Endothelial cell of umbilical vein (primary cell): Measurements from ENCODE around the gene LAMC1. TPM values are rescaled to one million over a fixed set of nuclear protein-coding genes. Genes with fewer than 3 reads are reported as not detected.

Experiments
- BruUV-seq: library from RNA; stranded (reverse); fragments of 400-500 nt; replicated peaks from 2 replicates; lab custom pipeline; 2021; lab: Mats Ljungman, UMichigan
- CTCF ChIA-PET: fragments of 300-600, 350-600 bp; sonication (Branson Sonifier 250); formaldehyde crosslinking; loops from one replicate; lab custom pipeline; 2021; ENCODE audit warnings: antibody characterized with exemption, inconsistent platforms; lab: Charles Lee
- POLR2A ChIA-PET: fragments of 300-600, 350-600 bp; sonication (Branson Sonifier 250); formaldehyde crosslinking; loops from one replicate; lab custom pipeline; 2021; ENCODE audit warnings: antibody characterized with exemption, inconsistent platforms; lab: Charles Lee
- DNase-seq: peaks from one replicate; pipeline ENCODE4 v3.0.0-alpha.2; 2011; ENCODE audit warnings: low read depth, low spot score
- FAIRE-seq: peaks from 2 replicates; lab custom pipeline; 2011; peaks lifted over from hg19 to GRCh38; lab: Jason Lieb, UNC
- H2AFZ ChIP-seq: 2 replicates; pipeline ENCODE4 v1.6.0; 2012; ENCODE audit warnings: low read depth, low read length, control low read depth, inconsistent platforms
- H3K27ac ChIP-seq: 2 replicates; pipeline ENCODE4 v1.5.1; 2011; ENCODE audit warnings: low read depth, mild to moderate bottlenecking, control low read depth, low read length, moderate library complexity; ENCODE audit not compliant: insufficient read depth
- H3K27me3 ChIP-seq, 2 experiments: 2 replicates each; pipeline versions ENCODE4 v1.6.0 to v1.6.1; 2011; ENCODE audit warnings: low read length in 2 of 2, mixed read lengths in 1 of 2; ENCODE audit not compliant: control insufficient read depth in 2 of 2, insufficient read depth in 2 of 2
- H3K36me3 ChIP-seq, 2 experiments: 2 replicates in 1 of 2; 3 replicates in 1 of 2; pipeline ENCODE4 v1.5.1; 2011; ENCODE audit warnings: low read length in 2 of 2, mild to moderate bottlenecking in 1 of 2, moderate library complexity in 1 of 2; ENCODE audit not compliant: control insufficient read depth in 2 of 2, insufficient read depth in 2 of 2; ENCODE audit errors: extremely low read depth in 1 of 2
- H3K4me1 ChIP-seq: 3 replicates; pipeline ENCODE4 v1.5.1; 2011; ENCODE audit warnings: mild to moderate bottlenecking, low read length; ENCODE audit not compliant: control insufficient read depth, insufficient read depth; ENCODE audit errors: extremely low read depth
- H3K4me2 ChIP-seq: 2 replicates; pipeline ENCODE4 v1.6.1; 2011; ENCODE audit warnings: low read length, control low read depth, mixed read lengths; ENCODE audit not compliant: insufficient read depth
- H3K4me3 ChIP-seq, 3 experiments: fragments of 200-600 bp in 1 of 3; sonication (generic), shearing (Covaris generic) in 1 of 3; replicated peaks in 1 of 3; 2 replicates each; pipeline ENCODE4 v1.5.1; 2011 to 2016; ENCODE audit warnings: control low read depth in 3 of 3, low read length in 3 of 3, mild to moderate bottlenecking in 2 of 3, inconsistent platforms in 1 of 3, low read depth in 1 of 3, moderate library complexity in 1 of 3; ENCODE audit not compliant: insufficient read depth in 1 of 3
- H3K79me2 ChIP-seq: 2 replicates; pipeline ENCODE4 v1.6.0; 2012; ENCODE audit warnings: low read length, inconsistent platforms; ENCODE audit not compliant: control insufficient read depth, insufficient read depth
- H3K9ac ChIP-seq: replicated peaks from 2 replicates; pipeline ENCODE3; 2011; ENCODE audit warnings: low read length, control low read depth; ENCODE audit not compliant: insufficient read depth; ENCODE audit errors: extremely low read depth
- H3K9me1 ChIP-seq: replicated peaks from 3 replicates; pipeline ENCODE4 v1.6.0; 2011; ENCODE audit warnings: mild to moderate bottlenecking, low read length; ENCODE audit not compliant: control insufficient read depth, insufficient read depth; ENCODE audit errors: extremely low read depth
- H3K9me3 ChIP-seq: replicated peaks from 2 replicates; pipeline ENCODE4 v1.5.1; 2012; ENCODE audit warnings: low read length, inconsistent platforms; ENCODE audit not compliant: control insufficient read depth, insufficient read depth
- H4K20me1 ChIP-seq: replicated peaks from 2 replicates; pipeline ENCODE3; 2011; ENCODE audit warnings: mild to moderate bottlenecking, low read length; ENCODE audit not compliant: control insufficient read depth, insufficient read depth; ENCODE audit errors: extremely low read depth
- EZH2 ChIP-seq: IDR thresholded peaks from 2 replicates; pipeline ENCODE4 v1.6.1; 2012; ENCODE audit warnings: borderline replicate concordance, low read depth, mild to moderate bottlenecking, moderate library complexity, low read length, inconsistent platforms; ENCODE audit not compliant: severe bottlenecking
- FOS ChIP-seq: IDR thresholded peaks from 2 replicates; pipeline ENCODE4 v1.6.1; 2011; ENCODE audit warnings: mild to moderate bottlenecking, low read length, moderate library complexity, borderline replicate concordance; ENCODE audit not compliant: insufficient read depth
- GATA2 ChIP-seq: IDR thresholded peaks from 2 replicates; pipeline ENCODE4 v1.7.0; 2011; ENCODE audit warnings: low read depth, mild to moderate bottlenecking, moderate library complexity, mixed read lengths, low read length; ENCODE audit not compliant: insufficient read length, insufficient read depth
- JUN ChIP-seq: IDR thresholded peaks from 2 replicates; pipeline ENCODE4 v1.6.1; 2011; ENCODE audit warnings: borderline replicate concordance, low read depth; ENCODE audit not compliant: insufficient read length, insufficient read depth
- MYC ChIP-seq: IDR thresholded peaks from one replicate; pipeline ENCODE4 v1.6.1; 2011; ENCODE audit warnings: mild to moderate bottlenecking, low read depth, low read length
- POLR2A ChIP-seq: IDR thresholded peaks from 2 replicates; pipeline ENCODE4 v1.6.1; 2012; ENCODE audit warnings: low read depth, mild to moderate bottlenecking, control low read depth, low read length
- POLR2AphosphoS5 ChIP-seq: IDR thresholded peaks from 2 replicates; pipeline ENCODE4 v1.6.1; 2012; ENCODE audit warnings: low read depth, mild to moderate bottlenecking, control low read depth, low read length, moderate library complexity; ENCODE audit not compliant: insufficient read depth
- dilution Hi-C: fragments of 300-500 bp; cut with MboI; formaldehyde crosslinking; loops from one replicate; pipeline ENCODE4 v1.15.0; 2019; ENCODE audit warnings: low sequenced_read_pairs; ENCODE audit not compliant: extremely low pct_ligation_motif_present
- intact Hi-C: fragments of 100-400 bp; cut with micrococcal nuclease; formaldehyde crosslinking; loops from one replicate; pipeline ENCODE4 v1.10.0; 2022
- polyA plus RNA-seq, 4 experiments: library from polyadenylated mRNA; depleted of rRNA in 3 of 4; stranded (reverse) in 3 of 4; unstranded in 1 of 4; fragments of >200 nt; gene quantifications; 2 replicates each; pipeline versions ENCODE4 v1.2.1 to v1.2.3, GENCODE V29; 2011 to 2012; ENCODE audit warnings: missing spikeins in 1 of 4
- total RNA-seq: library from RNA; stranded (reverse); gene quantifications from 2 replicates; pipeline ENCODE4 v1.2.3, GENCODE V29; 2021
- TF ChIP-seq, protein P1 (sequence below), 2 donors: IDR thresholded peaks; 1 replicate in 1 of 2; 2 replicates in 1 of 2; pipeline ENCODE4 v1.5.1; 2011; ENCODE audit warnings: low read length in 2 of 2, mild to moderate bottlenecking in 2 of 2, moderate library complexity in 2 of 2, control low read depth in 1 of 2, inconsistent platforms in 1 of 2, low read depth in 1 of 2; ENCODE audit not compliant: insufficient read depth in 1 of 2; ENCODE audit errors: extremely low read depth in 1 of 2
- TF ChIP-seq, protein P2 (sequence below): IDR thresholded peaks from 2 replicates; pipeline ENCODE4 v1.6.1; 2011; ENCODE audit not compliant: insufficient read depth, insufficient read length

Gene LAMC1
- total and polyA plus RNA-seq, 2 donors (not counting 3 experiments of a cell fraction or from before 2014, with no cell fraction given): 92.5 to 216 TPM

DNA sequence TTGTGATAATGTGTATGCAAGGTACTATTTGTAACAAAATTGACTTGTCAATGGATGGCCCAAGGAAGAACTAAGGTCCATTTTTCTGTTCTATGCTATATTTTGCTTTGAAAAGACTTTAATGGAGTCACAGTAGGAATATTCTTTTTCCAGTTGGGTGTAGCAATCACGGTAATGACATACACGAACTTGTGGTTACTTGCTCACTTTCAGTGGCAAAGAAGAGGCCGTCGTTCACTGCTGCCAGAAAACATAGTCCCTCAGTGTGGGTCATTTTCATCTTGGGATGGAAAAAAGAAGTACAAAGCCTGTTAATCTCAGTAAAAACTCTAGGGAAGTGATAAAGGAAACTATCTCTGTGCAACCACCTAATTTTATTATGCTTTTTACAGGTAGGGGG lies 115.1 kb downstream of the LAMC1 start:
- POLR2A ChIA-PET: no interaction called here

More for the DNA sequence above, 115.1 kb downstream of the LAMC1 start:
- H4K20me1 ChIP-seq: no peaks in the 10 kb centered on the region
- no peaks in the 10 kb centered on the region for H3K27me3 ChIP-seq
- H3K4me3 ChIP-seq: no peak overlapping the region
- dilution Hi-C loops: no loop called here
- peaks cover 22 to 53% of the 10 kb centered on the region in 2 experiments for H3K36me3 ChIP-seq
- no peak overlapping the region for H3K4me2 ChIP-seq
- BruUV-seq: no TSS peak
- FAIRE-seq: no peak
- peak overlapping the region; percentile 94 for H3K27ac ChIP-seq
- no peak for DNase-seq
- no peaks in the 10 kb centered on the region for H3K9me3 ChIP-seq
- no peak for TF ChIP-seq MYC
- TF ChIP-seq GATA2: no peak
- TF ChIP-seq JUN: no peak
- TF ChIP-seq EZH2: no peak
- no peak for TF ChIP-seq POLR2A
- no peak for TF ChIP-seq POLR2AphosphoS5
- TF ChIP-seq, protein P1, sequence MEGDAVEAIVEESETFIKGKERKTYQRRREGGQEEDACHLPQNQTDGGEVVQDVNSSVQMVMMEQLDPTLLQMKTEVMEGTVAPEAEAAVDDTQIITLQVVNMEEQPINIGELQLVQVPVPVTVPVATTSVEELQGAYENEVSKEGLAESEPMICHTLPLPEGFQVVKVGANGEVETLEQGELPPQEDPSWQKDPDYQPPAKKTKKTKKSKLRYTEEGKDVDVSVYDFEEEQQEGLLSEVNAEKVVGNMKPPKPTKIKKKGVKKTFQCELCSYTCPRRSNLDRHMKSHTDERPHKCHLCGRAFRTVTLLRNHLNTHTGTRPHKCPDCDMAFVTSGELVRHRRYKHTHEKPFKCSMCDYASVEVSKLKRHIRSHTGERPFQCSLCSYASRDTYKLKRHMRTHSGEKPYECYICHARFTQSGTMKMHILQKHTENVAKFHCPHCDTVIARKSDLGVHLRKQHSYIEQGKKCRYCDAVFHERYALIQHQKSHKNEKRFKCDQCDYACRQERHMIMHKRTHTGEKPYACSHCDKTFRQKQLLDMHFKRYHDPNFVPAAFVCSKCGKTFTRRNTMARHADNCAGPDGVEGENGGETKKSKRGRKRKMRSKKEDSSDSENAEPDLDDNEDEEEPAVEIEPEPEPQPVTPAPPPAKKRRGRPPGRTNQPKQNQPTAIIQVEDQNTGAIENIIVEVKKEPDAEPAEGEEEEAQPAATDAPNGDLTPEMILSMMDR (IDR thresholded peaks at IDR 0.05; ENCODE audit: extremely low read depth in 1 of 2, insufficient read depth in 1 of 2, low read depth in 1 of 2, low read length in 2 of 2): no peak
- TF ChIP-seq, protein P2, sequence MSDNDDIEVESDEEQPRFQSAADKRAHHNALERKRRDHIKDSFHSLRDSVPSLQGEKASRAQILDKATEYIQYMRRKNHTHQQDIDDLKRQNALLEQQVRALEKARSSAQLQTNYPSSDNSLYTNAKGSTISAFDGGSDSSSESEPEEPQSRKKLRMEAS: no peak
- no peak for TF ChIP-seq FOS
- no peak overlapping the region for H3K9ac ChIP-seq
- no peak overlapping the region for H2AFZ ChIP-seq
- CTCF ChIA-PET: interaction anchor here (0.8 to 2.3 kb wide), 6 partner anchors 10 to 176 kb away, joined by 3 to 16 read pairs (median 6); partner anchors contain the start of gene LAMC2
- intact Hi-C loops: loop anchor here (5.0 kb wide), 2 partner anchors 134 to 334 kb away; partner anchors contain the start of gene SMG7
- H3K4me1 ChIP-seq: peaks cover 25% of the 10 kb centered on the region
- no peaks in the 10 kb centered on the region for H3K79me2 ChIP-seq
- no peaks in the 10 kb centered on the region for H3K9me1 ChIP-seq
